Renal cortex interstitium (tissue), 11 donors: ENCODE measurements around the gene TTC39C. TPM values are rescaled to one million over a fixed set of nuclear protein-coding genes. Genes with fewer than 3 reads are reported as not detected.
"Not testable (repeated sequence)": the region's sequence is repeated elsewhere in the genome, so short reads cannot be mapped to it uniquely, and the experiment has no call there.

Experiments
- DNase-seq, 11 donors: peaks; one replicate each; pipeline ENCODE4 v3.0.0-alpha.2; 2013; ENCODE audit warnings: low read depth in 9 of 11, low spot score in 4 of 11; ENCODE audit errors: extremely low read depth in 1 of 11
- polyA plus RNA-seq, 3 donors: library from polyadenylated mRNA; unstranded; fragments of 120-200 nt; gene quantifications; one replicate each; pipeline ENCODE4 v1.2.1, GENCODE V29; 2013; ENCODE audit not compliant: insufficient read length in 3 of 3

The TTC39C gene
- polyA plus RNA-seq, 3 donors, result 7.2 to 9.1 (median 8.0) TPM

DNA sequence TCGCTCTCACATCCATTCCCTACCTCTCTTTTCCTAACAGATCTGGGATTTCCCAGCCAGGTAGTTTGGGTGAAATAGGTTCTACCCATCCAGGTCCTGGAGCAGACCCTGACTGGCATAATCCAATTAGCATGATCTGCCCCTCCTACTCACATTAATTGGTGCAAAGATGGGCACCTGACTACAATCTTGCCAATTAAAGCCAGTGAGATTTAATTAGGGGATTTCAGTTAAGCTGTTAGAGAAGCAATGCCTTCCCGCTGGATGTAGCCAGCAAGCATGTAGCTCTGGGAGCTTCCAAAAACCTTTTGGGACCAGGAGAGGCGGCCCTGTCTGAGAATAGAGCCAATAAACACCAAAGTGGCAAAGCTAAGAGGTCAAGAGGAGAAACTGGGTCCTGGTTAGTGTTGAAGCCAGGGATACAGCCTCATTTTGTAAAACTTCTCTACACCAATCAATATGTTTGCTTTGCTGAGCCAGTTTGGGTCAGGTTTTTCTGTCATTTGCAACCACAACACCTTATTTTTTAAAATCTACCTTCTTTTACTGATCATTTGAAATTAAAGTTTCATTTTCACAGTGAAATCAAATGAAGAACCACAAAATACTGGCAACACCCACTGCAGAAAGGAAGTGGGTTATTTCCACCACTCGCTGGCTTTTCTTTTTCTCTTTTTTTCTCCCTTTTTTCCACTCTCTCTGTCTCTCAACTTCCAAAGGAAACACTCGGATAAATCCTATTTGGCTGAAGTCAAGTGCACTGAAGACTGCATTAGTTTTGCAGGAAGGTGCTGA is 3.2 kb upstream of the TTC39C start:
- DNase-seq, result no peak

GRCh38 chr18:24013051-24013450 is 1.5 kb upstream of the TTC39C start:
- no peak for DNase-seq

- DNase-seq, result peak in 2 of 11 donors; percentile 29 to 36
These were observed 558 bp downstream of the TTC39C start for GRCh38 chr18:24014986-24015638.

- no peak for DNase-seq
These were observed 1.4 kb downstream of the TTC39C start for GRCh38 chr18:24015639-24016631.

DNA sequence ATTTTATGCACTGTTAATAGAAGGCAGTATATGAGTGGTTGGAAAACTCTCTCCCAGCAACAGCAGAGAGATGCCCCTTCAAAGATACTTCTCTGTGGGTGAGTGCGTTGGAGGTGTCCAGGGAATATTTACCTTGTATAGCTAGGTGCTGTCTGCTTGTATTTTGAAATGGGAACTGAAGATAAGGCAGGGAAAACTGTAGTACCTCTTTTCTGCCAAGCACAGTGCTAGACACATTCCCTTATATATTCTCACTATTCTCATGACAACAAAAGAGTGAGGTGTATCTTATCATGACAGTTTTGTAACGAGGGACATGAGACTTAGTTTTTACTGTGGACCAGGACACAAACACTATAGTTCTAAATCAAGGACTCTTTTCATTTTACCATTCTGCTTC is 2.1 kb downstream of the TTC39C start:
- DNase-seq, result no peak

DNA sequence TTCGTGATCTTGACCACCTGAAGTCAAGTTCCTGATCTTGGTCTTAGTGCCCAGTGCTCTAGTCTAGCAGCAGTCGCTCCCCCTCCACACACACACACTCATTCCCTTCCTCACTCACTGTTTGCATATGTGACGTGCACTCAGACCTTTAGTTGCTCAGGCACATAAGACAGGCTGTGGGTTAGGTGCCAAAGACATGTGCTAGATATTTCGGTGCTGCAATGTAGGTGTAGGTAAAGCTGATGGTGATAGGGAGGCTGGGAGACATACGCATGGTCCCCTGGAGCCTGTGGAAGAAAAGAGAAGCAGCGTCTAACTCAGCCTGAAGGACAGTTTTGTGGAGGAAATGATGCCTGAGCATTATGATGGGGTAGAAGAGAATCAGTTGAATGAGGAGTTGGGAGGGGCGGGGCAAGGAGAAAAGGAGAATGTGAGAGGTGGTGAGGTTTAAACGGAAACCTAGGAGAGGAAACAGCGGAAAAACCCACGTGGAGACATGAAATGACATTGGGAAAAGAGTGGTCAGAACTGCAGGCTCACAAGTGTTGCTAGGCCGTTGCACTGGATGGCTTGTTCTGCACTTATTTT is 3.8 kb downstream of the TTC39C start:
- DNase-seq, result no peak

DNA sequence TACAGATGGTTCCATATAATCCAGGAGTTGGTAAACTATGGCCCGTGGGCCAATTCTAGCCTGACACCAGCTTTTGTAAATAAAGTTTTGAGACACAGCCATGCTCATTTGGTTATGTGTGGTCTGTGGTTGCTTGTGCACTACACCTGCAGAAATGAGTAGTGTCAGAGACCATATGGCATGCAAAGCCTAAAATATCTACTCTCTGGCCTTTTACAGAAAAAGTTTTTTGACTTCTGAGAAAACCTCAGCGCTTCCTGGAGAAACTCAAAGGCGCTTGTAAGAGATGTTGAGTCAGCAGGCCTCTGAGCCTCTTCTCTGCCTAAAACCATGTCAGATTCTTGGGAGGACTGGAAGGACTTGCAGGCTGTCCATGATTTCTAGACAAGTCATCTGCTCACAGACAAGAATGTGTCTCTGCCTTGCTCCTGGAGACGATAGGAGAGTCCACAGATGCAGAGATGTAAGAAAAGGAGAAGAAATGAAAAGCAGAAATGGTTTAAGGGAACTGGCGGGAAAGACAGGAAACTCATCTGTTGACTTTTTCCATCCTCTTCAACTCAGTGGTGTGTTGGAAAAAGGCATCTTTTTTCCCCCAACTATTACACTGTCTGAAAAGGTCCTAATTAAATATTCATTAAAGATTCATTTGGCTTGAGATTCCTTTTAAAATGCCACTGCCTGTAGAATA is 5.2 kb downstream of the TTC39C start:
- no peak for DNase-seq

DNA sequence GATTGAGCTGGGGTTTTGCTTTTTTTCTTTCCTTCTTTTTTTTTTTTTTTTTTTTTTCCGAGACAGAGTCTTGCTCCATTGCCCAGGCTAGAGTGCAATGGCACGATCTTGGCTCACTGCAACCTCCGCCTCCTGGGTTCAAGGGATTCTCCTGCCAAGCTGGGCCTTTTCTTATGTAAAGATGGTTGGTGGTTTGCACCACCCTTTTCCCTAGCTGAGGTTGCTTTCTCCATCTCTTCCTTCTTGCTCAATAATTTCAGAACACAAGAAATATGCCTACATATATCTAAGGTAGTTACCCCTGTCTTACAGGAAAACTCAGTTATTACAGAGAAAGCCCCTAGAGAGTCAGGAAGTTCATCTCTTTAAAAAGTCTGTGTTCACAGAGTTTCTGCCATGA is 7.0 kb downstream of the TTC39C start:
- no peak for DNase-seq

GRCh38 chr18:24022161-24022560 is 7.6 kb downstream of the TTC39C start:
- DNase-seq, result no peak

DNA sequence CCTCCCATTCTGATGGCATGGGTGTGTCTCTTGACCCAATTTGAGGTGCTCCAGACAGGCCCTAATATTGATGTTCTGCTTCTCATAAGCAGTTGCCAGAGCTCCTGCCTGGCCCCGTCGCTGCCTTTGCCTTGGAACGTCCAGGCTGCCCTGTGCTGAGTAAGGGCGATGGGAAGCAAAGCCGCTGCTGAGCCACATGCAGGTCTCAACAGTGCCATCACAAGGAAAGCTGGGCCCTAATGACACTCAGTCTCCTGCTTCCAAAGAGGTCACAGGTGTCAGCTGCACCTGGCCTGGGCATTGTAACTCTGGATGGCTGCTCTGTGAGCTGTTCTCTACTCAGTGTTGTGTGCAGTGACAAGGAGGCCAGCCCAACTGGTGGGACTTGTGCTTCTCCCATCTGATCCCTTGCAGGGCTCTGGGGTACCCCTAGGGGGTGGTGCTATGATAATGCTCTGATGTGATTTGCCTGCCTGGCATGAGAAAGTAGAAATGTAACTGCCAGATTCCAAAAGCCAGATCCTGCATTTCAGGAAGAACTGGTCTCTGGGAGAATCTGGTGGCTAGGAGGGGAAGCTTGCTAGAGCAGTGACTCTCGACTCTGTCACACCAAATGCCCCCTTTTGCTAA is 8.7 kb downstream of the TTC39C start:
- DNase-seq, result peak in 1 of 11 donors; percentile 12

DNA sequence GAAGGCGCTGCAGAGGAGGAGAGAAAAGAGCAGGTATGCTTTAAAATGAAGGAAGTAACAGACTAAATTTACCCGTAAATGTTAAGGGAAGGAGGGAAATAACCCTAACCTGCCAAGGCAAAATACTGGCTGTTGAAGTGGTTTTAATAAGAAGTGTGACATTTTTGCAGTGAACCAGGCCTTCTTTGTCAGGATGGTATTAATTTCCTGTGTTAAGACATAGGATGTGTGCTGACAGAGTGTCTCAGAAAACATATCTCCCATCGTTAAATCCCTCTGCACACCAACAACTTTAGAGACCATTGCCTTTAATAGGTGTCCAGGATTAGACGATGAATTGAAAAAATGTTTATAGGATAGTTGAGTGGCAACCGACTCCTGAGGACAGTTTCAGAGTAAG is 9.9 kb downstream of the TTC39C start:
- no peak for DNase-seq

DNA sequence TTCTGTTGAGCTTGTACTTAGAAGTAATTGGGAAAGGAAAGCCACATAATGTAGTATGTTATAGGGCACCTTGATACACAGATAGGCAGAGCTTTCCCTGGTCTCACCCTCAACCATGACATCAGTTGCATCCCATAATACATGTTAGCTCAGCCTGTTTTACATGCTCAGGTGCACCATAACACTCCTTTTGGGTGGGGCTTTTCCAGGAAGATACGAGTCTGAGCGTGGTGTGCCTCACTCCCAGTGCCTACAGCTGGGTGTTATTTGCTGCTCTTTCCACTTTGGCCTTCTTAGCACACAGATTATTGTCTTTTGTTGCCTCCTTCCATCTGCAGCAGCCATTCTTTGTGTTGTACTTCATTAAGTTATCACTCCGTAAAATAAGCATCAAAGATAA is 11.9 kb downstream of the TTC39C start:
- no peak for DNase-seq

DNA sequence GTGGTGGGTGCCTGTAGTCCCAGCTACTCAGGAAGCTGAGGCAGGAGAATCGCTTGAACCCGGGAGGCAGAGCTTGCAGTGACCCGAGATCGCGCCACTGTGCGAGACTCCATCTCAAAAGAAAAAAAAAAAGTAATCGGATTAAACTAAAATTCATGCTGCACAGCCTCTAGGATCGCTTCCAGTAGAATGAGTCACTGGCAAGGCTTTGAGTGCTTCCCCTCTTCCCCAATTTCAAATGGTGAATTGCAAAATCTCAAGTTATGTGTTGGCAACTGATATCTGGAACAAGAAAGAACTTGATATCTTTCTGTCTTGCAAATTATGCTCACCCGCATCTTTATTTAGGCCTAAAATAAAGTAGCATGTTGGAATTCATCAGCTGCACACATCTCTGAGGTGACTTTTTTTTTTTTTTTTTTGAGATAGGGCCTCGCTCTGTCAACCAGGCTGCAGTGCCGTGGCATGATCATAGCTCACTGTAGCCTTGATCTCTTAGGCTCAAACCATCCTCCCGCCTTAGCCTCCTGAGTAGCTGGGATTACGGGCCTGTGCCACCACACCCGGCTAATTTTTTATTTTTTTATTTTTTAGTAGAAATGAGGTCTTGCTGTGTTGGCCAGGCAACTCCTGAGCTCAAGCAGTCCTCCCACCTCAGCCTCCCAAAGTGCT is 12.7 kb downstream of the TTC39C start:
- DNase-seq, result no peak

- DNase-seq, result not testable (repeated sequence)
These were observed 14.4 kb downstream of the TTC39C start for GRCh38 chr18:24028946-24029345.

GRCh38 chr18:24031318-24031717 is 16.8 kb downstream of the TTC39C start:
- DNase-seq, result no peak

- no peak for DNase-seq
These were observed 17.4 kb downstream of the TTC39C start for GRCh38 chr18:24031916-24032315.

DNA sequence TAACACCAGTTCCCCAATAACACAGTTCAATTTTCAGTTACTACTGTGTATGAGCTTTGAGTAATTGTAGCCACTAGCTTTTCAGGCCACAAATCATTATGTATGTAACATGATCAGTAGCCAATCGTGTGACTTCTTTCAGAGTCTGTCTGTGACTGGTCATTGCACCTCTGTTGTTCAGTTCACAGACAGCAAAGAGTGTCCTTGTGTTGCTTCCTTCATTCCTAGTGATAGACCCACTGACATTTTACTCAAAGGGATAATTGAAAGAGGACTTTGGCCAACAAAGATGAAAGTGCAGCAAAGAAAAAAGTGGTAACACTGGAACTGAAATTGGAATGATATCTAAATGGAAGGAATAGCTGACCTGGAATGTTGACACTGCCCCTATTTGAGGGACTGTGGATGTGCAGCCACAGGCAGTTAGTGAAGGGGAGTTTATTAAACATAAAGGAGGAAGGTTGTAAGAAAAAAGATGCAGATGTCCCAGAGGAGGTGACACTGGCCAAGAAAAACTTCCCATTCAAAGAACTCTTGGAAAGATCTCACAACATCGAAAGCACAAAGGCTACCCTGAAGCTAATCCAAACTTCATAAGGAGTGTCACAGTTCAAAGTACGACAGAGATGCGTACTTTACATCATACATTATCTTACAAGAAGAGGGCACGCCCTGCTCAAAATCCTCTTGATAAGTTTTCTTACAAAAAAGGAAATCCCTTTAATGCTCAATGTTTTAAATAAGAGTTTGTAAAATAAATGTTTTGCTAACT is 19.3 kb downstream of the TTC39C start:
- no peak for DNase-seq
